NCI-H2227 (cell line): ENCODE measurements around the gene CTNND2.

Source experiments
- DNase-seq: peaks from one replicate; lab custom pipeline; 2025; ENCODE audit not compliant: unreplicated experiment; lab: John Stamatoyannopoulos, UW

Gene CTNND2

GRCh38 chr5:11527652-11528349 is 376.4 kb downstream of the CTNND2 start:
- DNase-seq = peak; percentile 22

- no peak for DNase-seq
Measured at GRCh38 chr5:11525020-11525419, 379.2 kb downstream of the CTNND2 start.

GRCh38 chr5:11524188-11524587 is 380.1 kb downstream of the CTNND2 start:
- DNase-seq = no peak

- no peak for DNase-seq
Measured at GRCh38 chr5:11522796-11523195, 381.4 kb downstream of the CTNND2 start.

GRCh38 chr5:11520241-11520930 is 383.9 kb downstream of the CTNND2 start:
- no peak for DNase-seq

- no peak for DNase-seq
Measured at GRCh38 chr5:11519236-11519635, 385.0 kb downstream of the CTNND2 start.

- no peak for DNase-seq
Measured at GRCh38 chr5:11518676-11519075, 385.6 kb downstream of the CTNND2 start.

- no peak for DNase-seq
Measured at GRCh38 chr5:11514705-11515432, 389.4 kb downstream of the CTNND2 start.

GRCh38 chr5:11511878-11512277 is 392.4 kb downstream of the CTNND2 start:
- no peak for DNase-seq

GRCh38 chr5:11510889-11511288 is 393.4 kb downstream of the CTNND2 start:
- no peak for DNase-seq

- no peak for DNase-seq
Measured at GRCh38 chr5:11509793-11510192, 394.5 kb downstream of the CTNND2 start.

GRCh38 chr5:11507156-11507910 is 396.9 kb downstream of the CTNND2 start:
- DNase-seq = no peak

- no peak for DNase-seq
Measured at GRCh38 chr5:11504886-11505193, 399.4 kb downstream of the CTNND2 start.

GRCh38 chr5:11504065-11504885 is 400.0 kb downstream of the CTNND2 start:
- DNase-seq = no peak

- no peak for DNase-seq
Measured at GRCh38 chr5:11502783-11503182, 401.5 kb downstream of the CTNND2 start.

GRCh38 chr5:11497651-11498050 is 406.6 kb downstream of the CTNND2 start:
- no peak for DNase-seq

GRCh38 chr5:11496137-11496719 is 408.0 kb downstream of the CTNND2 start:
- DNase-seq = no peak

GRCh38 chr5:11494340-11494739 is 409.9 kb downstream of the CTNND2 start:
- DNase-seq = no peak

GRCh38 chr5:11491404-11492075 is 412.7 kb downstream of the CTNND2 start:
- DNase-seq = no peak

- no peak for DNase-seq
Measured at GRCh38 chr5:11483630-11484029, 420.6 kb downstream of the CTNND2 start.
